Trophoblast cell (in vitro differentiated cells and primary cell): ENCODE results near the gene SNX32.

Experiments
- DNase-seq, 2 donors: peaks; one replicate each; pipeline ENCODE4 v3.0.0-alpha.2; 2016
- H2AFZ ChIP-seq: 2 replicates; pipeline ENCODE4 v1.6.1; 2013; ENCODE audit warnings: low read length, moderate library complexity, mild to moderate bottlenecking; ENCODE audit not compliant: insufficient read depth, poor library complexity
- H2AK5ac ChIP-seq: 2 replicates; pipeline ENCODE4 v1.6.1; 2013; ENCODE audit warnings: mild to moderate bottlenecking, low read length
- H2BK120ac ChIP-seq: 2 replicates; pipeline ENCODE4 v1.6.1; 2013; ENCODE audit warnings: low read length, mild to moderate bottlenecking, moderate library complexity; ENCODE audit not compliant: insufficient read depth, poor library complexity
- H2BK12ac ChIP-seq: 2 replicates; pipeline ENCODE4 v1.6.1; 2013; ENCODE audit warnings: mild to moderate bottlenecking, low read length, moderate library complexity
- H2BK5ac ChIP-seq: 2 replicates; pipeline ENCODE4 v1.6.1; 2013; ENCODE audit warnings: low read length, low read depth, moderate library complexity, mild to moderate bottlenecking; ENCODE audit not compliant: poor library complexity
- H3K14ac ChIP-seq: 2 replicates; pipeline ENCODE4 v1.6.1; 2013; ENCODE audit warnings: mild to moderate bottlenecking, low read length
- H3K18ac ChIP-seq: 2 replicates; pipeline ENCODE4 v1.6.1; 2013; ENCODE audit warnings: mild to moderate bottlenecking, low read length
- H3K23ac ChIP-seq: 2 replicates; pipeline ENCODE4 v1.6.1; 2013; ENCODE audit warnings: low read length
- H3K27ac ChIP-seq: 2 replicates; pipeline ENCODE4 v1.5.1; 2013; ENCODE audit warnings: low read depth, mild to moderate bottlenecking, inconsistent platforms, low read length, moderate library complexity
- H3K27me3 ChIP-seq: 2 replicates; pipeline ENCODE4 v1.6.1; 2013; ENCODE audit warnings: inconsistent platforms, mild to moderate bottlenecking, low read length, moderate library complexity; ENCODE audit not compliant: insufficient read depth
- H3K36me3 ChIP-seq, 2 experiments: 1 replicate in 1 of 2; 2 replicates in 1 of 2; pipeline ENCODE4 v1.6.1; 2013; ENCODE audit warnings: low read length in 2 of 2, mild to moderate bottlenecking in 2 of 2, moderate library complexity in 1 of 2; ENCODE audit not compliant: insufficient read depth in 2 of 2, control insufficient read depth in 1 of 2
- H3K4ac ChIP-seq: 2 replicates; pipeline ENCODE4 v1.6.1; 2013; ENCODE audit warnings: low read depth, mild to moderate bottlenecking, low read length, moderate library complexity
- H3K4me1 ChIP-seq, 2 experiments: 1 replicate in 1 of 2; 2 replicates in 1 of 2; pipeline ENCODE4 v1.6.1; 2013; ENCODE audit warnings: low read length in 2 of 2, mild to moderate bottlenecking in 2 of 2, moderate library complexity in 1 of 2; ENCODE audit not compliant: insufficient read depth in 2 of 2, control insufficient read depth in 1 of 2
- H3K4me2 ChIP-seq: 2 replicates; pipeline ENCODE4 v1.6.1; 2013; ENCODE audit warnings: inconsistent platforms, mild to moderate bottlenecking, low read length, moderate library complexity
- H3K4me3 ChIP-seq: 2 replicates; pipeline ENCODE4 v1.5.1; 2013; ENCODE audit warnings: mild to moderate bottlenecking, low read depth, low read length, inconsistent platforms
- H3K79me1 ChIP-seq: one replicate; pipeline ENCODE4 v1.6.1; 2013; ENCODE audit warnings: low read length
- H3K79me2 ChIP-seq: 2 replicates; pipeline ENCODE4 v1.6.1; 2013; ENCODE audit warnings: low read length, mild to moderate bottlenecking; ENCODE audit not compliant: control insufficient read depth, insufficient read depth, poor library complexity
- H3K9ac ChIP-seq: 2 replicates; pipeline ENCODE4 v1.6.1; 2013; ENCODE audit warnings: mild to moderate bottlenecking, low read length
- H3K9me3 ChIP-seq: 2 replicates; pipeline ENCODE4 v1.6.1; 2013; ENCODE audit warnings: low read depth, mild to moderate bottlenecking, control low read depth, inconsistent platforms, low read length; ENCODE audit not compliant: insufficient read depth
- H4K12ac ChIP-seq: 2 replicates; pipeline ENCODE4 v1.6.1; 2013; ENCODE audit warnings: low read depth, mild to moderate bottlenecking, low read length, moderate library complexity
- H4K8ac ChIP-seq: 2 replicates; pipeline ENCODE4 v1.6.1; 2013; ENCODE audit warnings: low read depth, mild to moderate bottlenecking, low read length, moderate library complexity
- H4K91ac ChIP-seq: one replicate; pipeline ENCODE4 v1.6.1; 2013; ENCODE audit warnings: low read depth, mild to moderate bottlenecking, low read length, moderate library complexity
- WGBS: extraction: QIAGEN DNeasy Blood & Tissue Kit; methylation state at CpG from one replicate; pipeline ENCODE4 v1.1.7; 2013; ENCODE audit warnings: missing lambda C conversion rate; ENCODE audit not compliant: insufficient read length, insufficient coverage; ENCODE audit errors: extremely low coverage; 5-methylcytosine and 5-hydroxymethylcytosine counted together

The SNX32 gene

GRCh38 chr11:65789230-65790103 is 44.3 kb upstream of the SNX32 start:
- Histone ChIP-seq H3K18ac (no peak overlapping the region), H2BK5ac (no peak overlapping the region), H2AK5ac (no peak overlapping the region), H4K12ac (no peak overlapping the region), H2BK12ac (no peak overlapping the region), H3K4me2 (peak overlapping the region; percentile 9), H3K79me1 (peaks cover 22% of the 10 kb centered on the region), H3K4me1 (peaks cover 17 to 35% of the 10 kb centered on the region in 2 experiments), H3K23ac (no peak overlapping the region), H3K27me3 (peaks cover 15% of the 10 kb centered on the region), H2BK120ac (no peak overlapping the region), H3K4me3 (no peak overlapping the region), H4K8ac (no peak overlapping the region), H3K14ac (no peak overlapping the region), H3K9ac (no peak overlapping the region), H3K9me3 (peaks cover 7% of the 10 kb centered on the region), H2AFZ (no peak overlapping the region), H3K4ac (peak overlapping the region; percentile 10), H3K27ac (no peak overlapping the region), H3K36me3 (peaks cover 20 to 23% of the 10 kb centered on the region in 2 experiments), H3K79me2 (peaks cover 19% of the 10 kb centered on the region), H4K91ac (no peak overlapping the region)
- no peak for DNase-seq
- no CpG with 5 or more reads among the region's 14 CpGs for WGBS

- Histone ChIP-seq H3K9ac (no peak overlapping the region), H3K79me1 (peaks cover 20% of the 10 kb centered on the region), H3K4me2 (no peak overlapping the region), H3K36me3 (peaks cover 28 to 31% of the 10 kb centered on the region in 2 experiments), H3K4me3 (no peak overlapping the region), H3K18ac (no peak overlapping the region), H3K27me3 (peaks cover 15% of the 10 kb centered on the region), H3K14ac (no peak overlapping the region), H3K79me2 (peaks cover 19% of the 10 kb centered on the region), H3K27ac (no peak overlapping the region), H3K4me1 (peaks cover 17 to 35% of the 10 kb centered on the region in 2 experiments), H2BK12ac (no peak overlapping the region), H2BK5ac (no peak overlapping the region), H4K12ac (no peak overlapping the region), H2BK120ac (no peak overlapping the region), H4K91ac (no peak overlapping the region), H3K4ac (peak overlapping the region; percentile 0), H3K23ac (no peak overlapping the region), H4K8ac (no peak overlapping the region), H3K9me3 (peaks cover 7% of the 10 kb centered on the region), H2AFZ (no peak overlapping the region), H2AK5ac (no peak overlapping the region)
- WGBS, result no CpG with 5 or more reads among the region's 13 CpGs
- DNase-seq, result no peak
Measured at GRCh38 chr11:65790104-65790901, 43.5 kb upstream of the SNX32 start.

GRCh38 chr11:65790902-65791650 is 42.7 kb upstream of the SNX32 start:
- Histone ChIP-seq H4K8ac (no peak overlapping the region), H3K9ac (no peak overlapping the region), H3K36me3 (peaks cover 34 to 38% of the 10 kb centered on the region in 2 experiments), H4K91ac (no peak overlapping the region), H2AK5ac (no peak overlapping the region), H2AFZ (no peak overlapping the region), H3K4me2 (no peak overlapping the region), H2BK12ac (no peak overlapping the region), H4K12ac (no peak overlapping the region), H3K79me1 (peaks cover 15% of the 10 kb centered on the region), H3K14ac (no peak overlapping the region), H3K79me2 (peaks cover 17% of the 10 kb centered on the region), H3K27ac (no peak overlapping the region), H3K18ac (peak overlapping the region; percentile 9), H3K9me3 (peaks cover 7% of the 10 kb centered on the region), H2BK120ac (no peak overlapping the region), H3K27me3 (peaks cover 12% of the 10 kb centered on the region), H2BK5ac (no peak overlapping the region), H3K4ac (peak overlapping the region; percentile 10), H3K4me3 (no peak overlapping the region), H3K4me1 (peaks cover 13 to 31% of the 10 kb centered on the region in 2 experiments), H3K23ac (no peak overlapping the region)
- no peak for DNase-seq
- no CpG with 5 or more reads among the region's 18 CpGs for WGBS

GRCh38 chr11:65791719-65792213 is 42.0 kb upstream of the SNX32 start:
- Histone ChIP-seq H3K18ac (no peak overlapping the region), H3K36me3 (peaks cover 39 to 42% of the 10 kb centered on the region in 2 experiments), H3K4me3 (no peak overlapping the region), H3K23ac (no peak overlapping the region), H3K27ac (peak overlapping the region; percentile 36), H2BK120ac (peak overlapping the region; percentile 7), H3K27me3 (peaks cover 8% of the 10 kb centered on the region), H2AK5ac (no peak overlapping the region), H2BK5ac (peak overlapping the region; percentile 22), H2BK12ac (no peak overlapping the region), H3K14ac (peak overlapping the region; percentile 12), H3K4me1 (peaks cover 13 to 26% of the 10 kb centered on the region in 2 experiments), H3K79me1 (peaks cover 10% of the 10 kb centered on the region), H3K9ac (peak overlapping the region; percentile 11), H4K12ac (no peak overlapping the region), H3K9me3 (peaks cover 7% of the 10 kb centered on the region), H4K8ac (peak overlapping the region; percentile 4), H3K79me2 (peaks cover 17% of the 10 kb centered on the region), H4K91ac (no peak overlapping the region), H2AFZ (no peak overlapping the region), H3K4me2 (no peak overlapping the region), H3K4ac (no peak overlapping the region)
- no peak for DNase-seq
- no CpG with 5 or more reads among the region's 13 CpGs for WGBS
